Measurements from ENCODE around the gene NSMF.
A peak's percentile ranks its signal among the peaks of the same experiment; 100 is the strongest.

The NSMF gene, protein sequence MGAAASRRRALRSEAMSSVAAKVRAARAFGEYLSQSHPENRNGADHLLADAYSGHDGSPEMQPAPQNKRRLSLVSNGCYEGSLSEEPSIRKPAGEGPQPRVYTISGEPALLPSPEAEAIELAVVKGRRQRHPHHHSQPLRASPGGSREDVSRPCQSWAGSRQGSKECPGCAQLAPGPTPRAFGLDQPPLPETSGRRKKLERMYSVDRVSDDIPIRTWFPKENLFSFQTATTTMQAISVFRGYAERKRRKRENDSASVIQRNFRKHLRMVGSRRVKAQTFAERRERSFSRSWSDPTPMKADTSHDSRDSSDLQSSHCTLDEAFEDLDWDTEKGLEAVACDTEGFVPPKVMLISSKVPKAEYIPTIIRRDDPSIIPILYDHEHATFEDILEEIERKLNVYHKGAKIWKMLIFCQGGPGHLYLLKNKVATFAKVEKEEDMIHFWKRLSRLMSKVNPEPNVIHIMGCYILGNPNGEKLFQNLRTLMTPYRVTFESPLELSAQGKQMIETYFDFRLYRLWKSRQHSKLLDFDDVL

DNA sequence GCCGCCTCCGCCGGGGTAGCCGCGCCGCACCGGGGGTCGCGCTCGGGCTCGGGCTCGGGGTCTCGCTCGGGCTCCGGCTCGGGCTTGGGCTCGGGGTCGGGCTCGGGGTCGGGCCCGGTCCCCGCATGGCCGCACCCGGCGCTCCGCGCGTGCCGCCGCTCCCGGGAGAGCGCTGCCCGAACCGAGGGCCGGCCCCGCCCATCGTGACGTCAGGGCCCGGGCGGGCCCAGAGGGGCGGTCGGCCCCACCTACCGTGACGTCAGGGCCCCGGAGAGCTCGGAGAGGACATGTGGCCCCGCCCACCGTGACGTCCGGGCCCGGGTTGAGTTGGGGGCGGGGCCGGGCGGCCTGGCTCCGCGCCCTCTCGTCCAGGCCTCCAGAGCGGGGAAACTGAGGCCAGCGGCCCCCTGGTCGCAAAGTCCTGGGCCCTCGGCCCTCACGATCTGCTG is at the start of gene NSMF:
Gene NSMF, minus strand, starts transcription at position 183 of the 449 bp plus-strand sequence. CDS start 232 bp downstream, outside the sequence.
- DNase-seq (ENCODE audit: low read depth), result peak; percentile 89

DNA sequence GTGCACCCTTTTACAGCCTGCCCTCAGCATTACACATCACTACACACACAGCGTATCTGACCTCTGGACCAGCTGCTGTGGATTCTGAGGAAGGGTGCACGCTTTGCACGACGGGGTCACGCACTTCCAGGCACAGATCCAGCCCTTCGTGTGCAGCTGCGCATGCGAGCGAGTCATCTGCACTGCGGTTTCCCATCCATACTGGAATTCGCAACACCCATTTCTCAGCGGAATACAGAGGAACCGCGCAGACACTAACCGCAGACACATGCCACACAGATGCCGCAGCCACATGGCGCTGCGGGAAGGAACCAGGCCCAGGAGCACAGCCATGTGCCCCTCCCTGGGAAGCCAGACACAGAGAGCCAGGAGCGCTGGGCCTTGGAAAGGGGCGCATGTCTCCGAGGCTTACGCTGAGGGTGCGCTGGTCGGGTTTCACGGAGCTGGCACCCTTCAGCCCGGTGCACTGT is 47.6 kb upstream of the NSMF start:
- DNase-seq (ENCODE audit: low read depth), result no peak

- DNase-seq (ENCODE audit: low read depth), result no peak
Observed at GRCh38 chr9:137506274-137506673, 47.1 kb upstream of the NSMF start.

GRCh38 chr9:137505421-137506140 is 46.4 kb upstream of the NSMF start:
- no peak for DNase-seq (ENCODE audit: low read depth)

DNA sequence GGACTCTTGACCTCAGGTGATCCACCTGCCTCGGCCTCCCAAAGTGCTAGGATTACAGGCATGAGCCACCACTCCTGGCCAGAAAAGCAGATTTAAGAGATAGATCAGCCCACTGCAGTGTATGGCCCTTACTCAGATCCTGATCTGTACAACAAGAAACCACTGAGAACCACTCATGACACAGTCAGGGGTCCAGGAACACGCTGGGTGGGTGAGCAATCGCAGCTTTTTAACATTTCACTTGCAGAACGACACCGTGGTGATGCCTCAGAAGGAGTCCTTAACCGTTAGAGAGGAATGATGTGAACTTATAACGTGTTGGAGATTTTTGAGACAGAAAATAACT is 45.3 kb upstream of the NSMF start:
- no peak for DNase-seq (ENCODE audit: low read depth)

GRCh38 chr9:137502008-137502911 is 43.1 kb upstream of the NSMF start:
- no peak for DNase-seq (ENCODE audit: low read depth)

DNA sequence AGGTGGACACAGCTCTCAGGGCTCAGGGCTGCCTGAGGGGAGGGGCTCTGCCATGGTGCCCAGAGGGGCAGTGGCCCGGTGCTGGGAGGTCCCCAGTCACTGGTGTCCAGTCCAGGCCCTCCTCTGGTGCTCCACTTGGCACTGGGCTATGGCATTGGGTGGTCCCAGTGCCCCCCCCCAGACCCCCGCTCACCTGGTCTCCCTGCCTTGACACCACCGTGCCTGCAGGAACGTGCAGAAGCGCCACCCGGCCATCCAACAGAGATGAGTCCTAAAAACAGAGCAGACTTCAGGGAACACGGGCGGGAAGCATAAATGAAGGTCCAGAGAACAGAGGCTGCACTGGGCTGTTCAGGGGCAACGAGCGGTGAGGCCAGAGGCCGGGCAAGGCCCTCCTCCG is 42.3 kb upstream of the NSMF start:
- DNase-seq (ENCODE audit: low read depth), result no peak

GRCh38 chr9:137500666-137501397 is 41.7 kb upstream of the NSMF start:
- no peak for DNase-seq (ENCODE audit: low read depth)

DNA sequence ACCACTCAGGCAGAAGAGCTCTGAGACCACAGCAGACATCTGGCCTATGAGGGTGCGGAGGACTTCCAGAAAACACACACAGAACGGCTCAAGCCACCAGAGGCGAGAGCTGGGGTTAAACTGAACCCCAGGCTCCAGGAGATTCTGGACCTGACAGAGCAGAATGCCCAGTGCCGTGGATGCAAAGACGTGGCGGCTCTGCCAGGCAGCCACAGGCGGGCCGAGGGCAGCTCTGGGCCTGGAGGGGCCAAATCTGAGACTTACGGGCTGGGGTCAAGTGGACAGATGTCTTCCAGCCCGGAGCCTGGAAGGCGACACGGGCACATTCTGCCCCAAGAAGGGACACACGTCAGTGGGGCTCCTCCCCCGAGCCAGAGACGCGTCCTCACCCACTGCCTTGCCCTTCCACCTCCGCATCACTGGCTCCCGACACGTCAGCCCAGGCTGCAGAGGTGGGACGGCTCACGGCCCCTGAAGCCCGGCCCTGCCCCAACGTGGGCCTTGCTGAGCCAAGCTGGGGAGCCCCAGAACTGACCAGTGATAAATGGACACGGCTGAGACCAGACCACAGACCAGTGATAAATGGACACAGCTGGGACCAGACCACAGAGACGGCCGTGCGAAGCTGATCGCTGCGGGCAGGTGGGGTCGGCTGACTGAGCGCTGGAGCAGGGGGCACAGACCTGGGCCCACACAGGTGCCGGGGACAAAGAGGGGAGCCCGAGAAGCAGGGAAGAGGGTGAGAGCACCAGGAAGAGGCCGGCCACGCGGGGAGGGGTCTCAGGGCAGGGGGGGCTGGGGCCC is 40.9 kb upstream of the NSMF start:
- no peak for DNase-seq (ENCODE audit: low read depth)

- no peak for DNase-seq (ENCODE audit: low read depth)
Observed at GRCh38 chr9:137499416-137499815, 40.3 kb upstream of the NSMF start.

DNA sequence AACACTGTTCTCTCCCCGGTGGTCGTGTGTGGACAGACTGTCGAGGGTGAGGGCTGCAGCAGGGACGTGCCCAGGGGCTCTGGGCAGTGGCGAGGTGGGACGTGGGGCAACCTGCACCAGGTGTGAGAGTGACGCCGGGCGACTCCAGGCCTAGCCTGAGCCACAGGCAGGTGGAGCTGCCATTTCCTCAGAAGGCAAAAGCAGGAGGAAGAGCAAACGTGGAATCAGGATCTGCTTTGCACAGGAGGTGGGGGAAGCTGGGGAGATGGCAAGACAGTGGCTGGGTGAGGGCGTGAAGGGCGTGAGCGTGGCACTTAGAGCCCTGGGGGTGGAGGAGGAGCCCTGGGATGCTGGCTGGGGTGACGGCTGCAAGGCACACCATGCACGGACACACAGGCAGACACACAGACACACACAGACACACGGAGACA is 39.6 kb upstream of the NSMF start:
- DNase-seq (ENCODE audit: low read depth), result no peak

DNA sequence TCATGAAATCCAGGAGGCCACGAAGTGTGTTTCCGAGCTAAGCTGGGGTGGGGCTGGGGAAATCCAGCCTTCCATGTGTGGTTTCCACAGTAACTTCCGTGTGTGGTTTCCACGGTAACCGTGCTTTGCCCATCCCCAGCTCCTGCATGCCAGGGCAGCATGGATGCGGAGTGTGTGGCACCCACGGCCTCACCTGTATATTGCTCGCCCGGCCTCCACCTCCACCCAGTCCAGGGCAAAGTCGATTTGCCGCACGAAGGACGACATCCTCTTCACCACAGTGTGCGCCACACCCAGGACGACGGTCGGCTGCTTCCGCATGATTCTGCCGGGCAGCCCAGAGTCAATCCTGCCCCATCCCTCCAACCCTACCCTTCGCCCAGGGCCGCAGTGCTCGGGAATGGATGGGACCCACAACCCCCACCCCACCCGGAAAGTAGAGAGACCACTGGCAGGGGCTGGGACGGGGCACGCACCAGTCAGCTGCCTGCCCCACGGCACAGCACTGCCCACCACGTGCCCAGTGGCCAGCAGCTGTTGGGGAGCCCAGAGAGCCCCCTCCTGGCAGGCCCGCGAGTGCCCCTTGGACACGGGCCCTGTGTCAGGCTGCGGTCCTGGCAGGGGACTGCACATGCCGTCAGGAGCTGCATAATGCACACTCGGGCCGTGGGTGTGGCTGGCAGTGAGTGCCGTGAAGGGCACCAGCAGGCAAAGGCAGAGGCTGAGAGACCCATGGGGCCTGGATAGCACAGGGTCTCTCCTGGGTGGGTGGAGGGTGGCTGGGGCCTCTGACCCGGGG is 39.0 kb upstream of the NSMF start:
- DNase-seq (ENCODE audit: low read depth), result no peak

GRCh38 chr9:137496601-137497375 is 37.7 kb upstream of the NSMF start:
- no peak for DNase-seq (ENCODE audit: low read depth)

DNA sequence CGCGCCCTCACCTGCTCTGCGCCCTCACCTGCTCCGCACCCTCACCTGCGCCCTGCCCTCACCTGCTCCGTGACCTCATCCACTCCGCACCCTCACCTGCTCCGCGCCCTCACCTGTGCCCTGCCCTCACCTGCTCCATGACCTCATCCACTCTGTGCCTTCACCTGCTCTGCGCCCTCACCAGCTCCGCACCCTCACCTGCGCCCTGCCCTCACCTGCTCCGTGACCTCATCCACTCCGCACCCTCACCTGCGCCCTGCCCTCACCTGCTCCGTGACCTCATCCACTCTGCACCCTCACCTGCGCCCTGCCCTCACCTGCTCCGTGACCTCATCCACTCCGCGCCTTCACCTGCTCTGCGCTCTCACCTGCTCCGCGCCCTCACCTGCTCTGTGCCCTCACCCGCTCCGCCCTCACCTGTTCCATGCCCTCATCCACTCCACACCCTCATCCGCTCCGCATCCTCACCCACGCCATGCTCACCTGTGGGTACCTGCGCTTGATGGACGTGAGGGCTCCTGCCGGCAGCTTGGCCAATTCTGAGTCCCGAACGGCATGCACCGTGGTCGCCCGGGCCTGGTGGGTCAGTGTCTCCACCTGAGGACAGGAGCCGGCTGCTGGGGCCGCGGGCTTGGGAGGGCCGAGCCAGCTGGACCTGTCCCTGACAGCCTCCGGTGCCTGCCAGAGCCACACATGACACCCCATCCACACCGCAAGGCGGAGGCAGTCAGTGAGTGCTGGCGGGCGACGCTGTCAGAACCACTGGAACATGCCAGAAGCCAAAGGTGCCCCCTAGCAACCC is 35.6 kb upstream of the NSMF start:
- DNase-seq (ENCODE audit: low read depth), result no peak

GRCh38 chr9:137494104-137494544 is 35.0 kb upstream of the NSMF start:
- no peak for DNase-seq (ENCODE audit: low read depth)

- DNase-seq (ENCODE audit: low read depth), result no peak
Observed at GRCh38 chr9:137493364-137494103, 34.4 kb upstream of the NSMF start.
